Adrenal gland (tissue), 12 donors: ENCODE results near the gene HAUS1. TPM values are rescaled to one million over a fixed set of nuclear protein-coding genes. Genes with fewer than 3 reads are reported as not detected.

Experiments used
- DNase-seq, 7 donors: peaks; one replicate each; pipeline ENCODE4 v3.0.0-alpha.2; 2019 to 2020
- H3K27ac ChIP-seq, 5 donors: fragments of 200-600 bp; sonication (generic) in 4 of 5; 1 replicate in 3 of 5; 2 replicates in 2 of 5; pipeline versions ENCODE4 v1.5.1 to v1.8.0; 2016 to 2020; ENCODE audit warnings: mild to moderate bottlenecking in 1 of 5
- H3K27me3 ChIP-seq: fragments of 200-600 bp; 2 replicates; pipeline ENCODE4 v1.8.0; 2021
- H3K36me3 ChIP-seq, 2 donors: fragments of 200-600 bp; replicated peaks in 1 of 2; 1 replicate in 1 of 2; 2 replicates in 1 of 2; pipeline versions ENCODE4 v1.5.1 to v1.8.0; 2018 to 2022
- H3K4me1 ChIP-seq, 2 donors: fragments of 200-600 bp; replicated peaks in 1 of 2; 1 replicate in 1 of 2; 2 replicates in 1 of 2; pipeline versions ENCODE4 v1.5.1 to v1.8.0; 2018 to 2021
- H3K4me3 ChIP-seq, 4 donors: fragments of 200-600 bp; sonication (generic) in 3 of 4; one replicate each; pipeline ENCODE4 v1.5.1; 2016 to 2018
- H3K9me3 ChIP-seq, 3 donors: fragments of 200-600 bp; sonication (generic) in 1 of 3; replicated peaks in 1 of 3; 1 replicate in 2 of 3; 2 replicates in 1 of 3; pipeline versions ENCODE4 v1.5.1 to v1.8.0; 2016 to 2021
- POLR2A ChIP-seq, 2 donors: fragments of 450-650 bp; IDR thresholded peaks; one replicate each; pipeline ENCODE4 v1.6.1; 2017; ENCODE audit warnings: antibody characterized with exemption in 2 of 2, mild to moderate bottlenecking in 2 of 2, moderate library complexity in 1 of 2
- WGBS, 4 donors: extraction: QIAGEN DNeasy Blood & Tissue Kit in 2 of 4; methylation state at CpG; one replicate each; pipeline versions ENCODE4 v1.1.5 to v1.1.7; 2013 to 2017; 5-methylcytosine and 5-hydroxymethylcytosine counted together
- intact Hi-C, 2 donors: fragments of 100-400 bp; cut with DNase I; formaldehyde crosslinking; loops; one replicate each; pipeline versions ENCODE4 v1.14.1 to v1.15.0; 2022 to 2023
- polyA plus RNA-seq, 3 donors: library from polyadenylated mRNA; stranded (reverse); fragments of 200-250 nt in 2 of 3; fragments of 350-450 nt in 1 of 3; fragmentation: Illumina TruSeq in 1 of 3; extraction: RNeasy Lipid Tissue Mini Kit (QIAGEN cat#74804) in 1 of 3; gene quantifications; one replicate each; pipeline ENCODE4 v1.2.3, GENCODE V29; 2013 to 2014
- total RNA-seq, 9 donors: library from RNA; depleted of rRNA in 4 of 9; stranded (reverse); fragments of >200 nt in 4 of 9; fragments of 120-200 nt in 1 of 9; fragmentation: NEBNext Ultra II Directional in 1 of 9; extraction: Animal tissue kit (Norgen Biotek cat#: 25700) in 1 of 9; gene quantifications; one replicate each; pipeline versions ENCODE4 v1.1.0 to v1.2.4, GENCODE V29; 2013 to 2023
- TF ChIP-seq, protein P1 (sequence below), 6 experiments: fragments of 450-650 bp in 4 of 6; fragments of 200-600 bp in 2 of 6; sonication (generic) in 1 of 6; IDR thresholded peaks; 1 replicate in 5 of 6; 2 replicates in 1 of 6; pipeline versions ENCODE4 v1.5.1 to v1.8.0; 2016 to 2021; ENCODE audit warnings: antibody characterized with exemption in 6 of 6, mild to moderate bottlenecking in 2 of 6, moderate library complexity in 1 of 6
- donor health status: healthy with polysubstance abuse.
- donor health status: Bipolar disorder and iron deficiency.
- donor health status: DM: yes; HTN: yes; CAD: no.
- donor health status: DM: no; HTN: no; CAD: no.
- donor health status: DM: no; HTN: no; CAD: no.
- donor health status: DM: yes; HTN: yes; CAD: no.

HAUS1 gene
- total and polyA plus RNA-seq, 12 donors = 12.2 to 42.9 (median 17.2) TPM

DNA sequence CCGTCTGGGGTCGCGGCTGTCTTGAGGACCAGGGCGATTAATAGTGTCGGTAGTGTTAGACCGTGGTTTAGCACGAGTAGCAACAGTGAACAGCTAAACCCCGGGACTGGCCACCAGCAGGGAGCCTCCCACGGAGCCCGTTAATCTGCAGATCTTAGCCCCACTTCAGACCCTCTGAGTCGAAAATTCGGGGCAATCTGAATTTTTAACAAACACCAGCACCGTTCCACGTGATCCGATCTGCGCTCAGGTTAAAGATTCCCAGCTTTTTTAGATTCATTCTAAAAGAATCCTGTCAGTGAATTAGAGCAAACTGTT lies 5.6 kb upstream of the HAUS1 start:
- no peak for DNase-seq
- WGBS, 4 donors = 14 to 37% (median 15%) methylated on average over 10 to 16 of the region's 16 CpGs
- peaks cover 0 to 14% of the 10 kb centered on the region in 2 donors for H3K36me3 ChIP-seq
- no peaks in the 10 kb centered on the region for H3K27me3 ChIP-seq
- no peaks in the 10 kb centered on the region for H3K9me3 ChIP-seq
- peak overlapping the region; percentile 45 to 95 (median 88) for H3K27ac ChIP-seq
- intact Hi-C loops = no loop called here
- H3K4me1 ChIP-seq = peaks cover 19 to 39% of the 10 kb centered on the region in 2 donors
- peak overlapping the region in 2 of 4 donors; percentile 90 to 100 for H3K4me3 ChIP-seq
- no peak for TF ChIP-seq POLR2A (IDR thresholded peaks at IDR 0.05)
- TF ChIP-seq, protein P1, sequence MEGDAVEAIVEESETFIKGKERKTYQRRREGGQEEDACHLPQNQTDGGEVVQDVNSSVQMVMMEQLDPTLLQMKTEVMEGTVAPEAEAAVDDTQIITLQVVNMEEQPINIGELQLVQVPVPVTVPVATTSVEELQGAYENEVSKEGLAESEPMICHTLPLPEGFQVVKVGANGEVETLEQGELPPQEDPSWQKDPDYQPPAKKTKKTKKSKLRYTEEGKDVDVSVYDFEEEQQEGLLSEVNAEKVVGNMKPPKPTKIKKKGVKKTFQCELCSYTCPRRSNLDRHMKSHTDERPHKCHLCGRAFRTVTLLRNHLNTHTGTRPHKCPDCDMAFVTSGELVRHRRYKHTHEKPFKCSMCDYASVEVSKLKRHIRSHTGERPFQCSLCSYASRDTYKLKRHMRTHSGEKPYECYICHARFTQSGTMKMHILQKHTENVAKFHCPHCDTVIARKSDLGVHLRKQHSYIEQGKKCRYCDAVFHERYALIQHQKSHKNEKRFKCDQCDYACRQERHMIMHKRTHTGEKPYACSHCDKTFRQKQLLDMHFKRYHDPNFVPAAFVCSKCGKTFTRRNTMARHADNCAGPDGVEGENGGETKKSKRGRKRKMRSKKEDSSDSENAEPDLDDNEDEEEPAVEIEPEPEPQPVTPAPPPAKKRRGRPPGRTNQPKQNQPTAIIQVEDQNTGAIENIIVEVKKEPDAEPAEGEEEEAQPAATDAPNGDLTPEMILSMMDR (IDR thresholded peaks at IDR 0.05) = no peak

DNA sequence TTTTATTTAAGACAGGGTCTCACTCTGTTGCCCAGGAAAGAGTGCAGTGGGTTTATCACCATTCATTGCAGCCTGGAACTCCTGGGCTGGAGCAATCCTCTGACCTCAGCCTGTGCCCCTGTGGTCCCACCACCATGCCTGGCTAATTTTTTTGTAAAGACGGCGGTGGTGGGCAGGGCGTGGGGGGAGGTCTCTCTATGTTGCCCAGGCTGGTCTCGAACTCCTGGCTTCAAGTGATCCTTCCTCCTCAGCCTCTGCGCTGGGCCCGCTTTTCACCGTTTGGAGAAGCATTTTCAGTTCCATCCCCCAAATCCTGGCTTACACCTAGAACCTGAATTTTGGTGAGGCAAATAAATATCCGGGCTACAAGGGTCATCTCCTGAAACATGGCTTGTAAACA lies 4.7 kb upstream of the HAUS1 start:
- intact Hi-C loops = no loop called here
- 84 to 97% (median 93%) methylated on average over 5 to 8 of the region's 8 CpGs for WGBS, 4 donors
- peaks cover 0 to 5% of the 10 kb centered on the region in 2 donors for H3K36me3 ChIP-seq
- H3K4me3 ChIP-seq = no peak overlapping the region
- TF ChIP-seq, protein P1 (IDR thresholded peaks at IDR 0.05) = no peak
- TF ChIP-seq POLR2A (IDR thresholded peaks at IDR 0.05) = no peak
- H3K27ac ChIP-seq = no peak overlapping the region
- no peaks in the 10 kb centered on the region for H3K9me3 ChIP-seq
- peak in 1 of 7 donors; percentile 50 for DNase-seq
- H3K27me3 ChIP-seq = no peaks in the 10 kb centered on the region
- peaks cover 19 to 39% of the 10 kb centered on the region in 2 donors for H3K4me1 ChIP-seq

DNA sequence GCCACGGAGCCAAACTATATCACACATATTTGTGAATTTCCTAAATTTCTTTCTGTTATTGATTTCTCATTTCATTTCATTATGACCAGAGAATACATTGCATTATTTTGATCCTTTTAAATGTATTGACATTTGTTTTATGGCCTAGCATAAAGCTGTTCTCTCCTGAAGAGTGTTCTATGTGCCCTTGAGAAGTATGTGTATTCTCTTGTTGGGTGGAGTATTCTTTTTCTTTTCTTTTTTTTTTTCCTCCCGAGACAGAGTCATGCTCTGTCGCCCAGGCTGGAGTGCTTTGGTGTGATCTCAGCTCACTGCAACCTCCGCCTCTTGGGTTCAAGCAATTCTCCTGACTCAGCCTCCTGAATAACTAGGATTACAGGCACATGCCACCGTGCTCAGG lies 5.2 kb downstream of the HAUS1 start:
- H3K4me1 ChIP-seq = peaks cover 0 to 6% of the 10 kb centered on the region in 2 donors
- TF ChIP-seq POLR2A (IDR thresholded peaks at IDR 0.05) = no peak
- TF ChIP-seq, protein P1 (IDR thresholded peaks at IDR 0.05) = no peak
- H3K27ac ChIP-seq = no peak overlapping the region
- DNase-seq = no peak
- peaks cover 0 to 5% of the 10 kb centered on the region in 2 donors for H3K36me3 ChIP-seq
- no peaks in the 10 kb centered on the region for H3K9me3 ChIP-seq
- 95 to 99% (median 97%) methylated on average over 5 of the region's 5 CpGs for WGBS, 4 donors
- no peaks in the 10 kb centered on the region for H3K27me3 ChIP-seq
- H3K4me3 ChIP-seq = no peak overlapping the region
- intact Hi-C loops = no loop called here

DNA sequence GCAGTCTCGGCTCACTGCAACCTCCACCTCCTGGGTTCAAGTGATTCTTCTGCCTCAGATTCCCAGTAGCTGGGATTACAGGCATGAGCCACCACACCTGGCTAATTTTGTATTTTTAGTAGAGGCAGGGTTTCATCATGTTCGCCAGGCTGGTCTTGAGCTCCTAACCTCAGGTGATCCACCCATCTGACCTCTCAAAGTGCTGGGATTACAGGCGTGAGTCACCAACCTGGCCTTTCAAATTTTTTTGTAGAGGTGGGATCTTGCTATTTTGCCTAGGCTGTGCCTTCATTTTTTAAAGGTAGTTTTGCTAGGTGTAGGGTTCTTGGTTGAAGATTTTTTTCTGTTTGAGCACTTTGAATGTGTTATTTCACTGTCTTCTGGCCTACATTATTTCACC lies 6.2 kb downstream of the HAUS1 start:
- no peak overlapping the region for H3K27ac ChIP-seq
- H3K4me3 ChIP-seq = no peak overlapping the region
- peaks cover 0 to 9% of the 10 kb centered on the region in 2 donors for H3K36me3 ChIP-seq
- no peaks in the 10 kb centered on the region for H3K9me3 ChIP-seq
- no peaks in the 10 kb centered on the region for H3K4me1 ChIP-seq
- intact Hi-C loops = no loop called here
- no peak for TF ChIP-seq POLR2A (IDR thresholded peaks at IDR 0.05)
- TF ChIP-seq, protein P1 (IDR thresholded peaks at IDR 0.05) = no peak
- 86 to 97% (median 95%) methylated on average over 3 of the region's 3 CpGs for WGBS, 4 donors
- no peak for DNase-seq
- no peaks in the 10 kb centered on the region for H3K27me3 ChIP-seq
